SKM-1 treated with dmso at 0.1 percent for 144 hours (cell line): ENCODE data around the gene GALNT4.

ENCODE experiments used
- DNase-seq: peaks from one replicate; lab custom pipeline; 2025; ENCODE audit not compliant: unreplicated experiment; lab: John Stamatoyannopoulos, UW

Gene GALNT4

GRCh38 chr12:89537389-89537788, 12.8 kb upstream of the GALNT4 start:
- DNase-seq = no peak

- DNase-seq = no peak
Measured at GRCh38 chr12:89529738-89530137, 5.1 kb upstream of the GALNT4 start.

- DNase-seq = no peak
Measured at GRCh38 chr12:89528434-89528833, 3.8 kb upstream of the GALNT4 start.

- peak; percentile 51 for DNase-seq
Measured at GRCh38 chr12:89525824-89526770, 1.5 kb upstream of the GALNT4 start, which contains the start of gene POC1B. POC1B (minus strand) TSS chr12:89526047; CDS start chr12:89525895, 152 bp downstream.

- DNase-seq = no peak
Measured at GRCh38 chr12:89525305-89525823, 768 bp upstream of the GALNT4 start.

- no peak for DNase-seq
Measured at GRCh38 chr12:89523843-89524540, 604 bp downstream of the GALNT4 start.

- DNase-seq = no peak
Measured at GRCh38 chr12:89523393-89523792, 1.2 kb downstream of the GALNT4 start.

GRCh38 chr12:89521364-89522223, 3.0 kb downstream of the GALNT4 start:
- no peak for DNase-seq

GRCh38 chr12:89517720-89518119, 6.9 kb downstream of the GALNT4 start:
- DNase-seq = no peak

- no peak for DNase-seq
Measured at GRCh38 chr12:89516633-89517032, 8.0 kb downstream of the GALNT4 start.

- DNase-seq = no peak
Measured at GRCh38 chr12:89514751-89515150, 9.8 kb downstream of the GALNT4 start.

- no peak for DNase-seq
Measured at GRCh38 chr12:89513544-89513943, 11.1 kb downstream of the GALNT4 start.

- no peak for DNase-seq
Measured at GRCh38 chr12:89507015-89507824, 17.4 kb downstream of the GALNT4 start.

- no peak for DNase-seq
Measured at GRCh38 chr12:89506050-89506449, 18.5 kb downstream of the GALNT4 start.

- DNase-seq = no peak
Measured at GRCh38 chr12:89504560-89505346, 19.8 kb downstream of the GALNT4 start.

- DNase-seq = no peak
Measured at GRCh38 chr12:89501793-89502192, 22.8 kb downstream of the GALNT4 start.

GRCh38 chr12:89499857-89500256, 24.7 kb downstream of the GALNT4 start:
- no peak for DNase-seq

GRCh38 chr12:89497467-89497866, 27.1 kb downstream of the GALNT4 start:
- no peak for DNase-seq

GRCh38 chr12:89497005-89497404, 27.6 kb downstream of the GALNT4 start:
- DNase-seq = no peak
